Measurements from ENCODE around the gene FAXDC2. TPM values are rescaled to one million over a fixed set of nuclear protein-coding genes. Genes with fewer than 3 reads are reported as not detected.
"Not testable (repeated sequence)": the region's sequence is repeated elsewhere in the genome, so short reads cannot be mapped to it uniquely, and the experiment has no call there.

FAXDC2 gene
- total and polyA plus RNA-seq, 2 donors from 2014 or later, result 14.1 to 18.3 TPM

DNA sequence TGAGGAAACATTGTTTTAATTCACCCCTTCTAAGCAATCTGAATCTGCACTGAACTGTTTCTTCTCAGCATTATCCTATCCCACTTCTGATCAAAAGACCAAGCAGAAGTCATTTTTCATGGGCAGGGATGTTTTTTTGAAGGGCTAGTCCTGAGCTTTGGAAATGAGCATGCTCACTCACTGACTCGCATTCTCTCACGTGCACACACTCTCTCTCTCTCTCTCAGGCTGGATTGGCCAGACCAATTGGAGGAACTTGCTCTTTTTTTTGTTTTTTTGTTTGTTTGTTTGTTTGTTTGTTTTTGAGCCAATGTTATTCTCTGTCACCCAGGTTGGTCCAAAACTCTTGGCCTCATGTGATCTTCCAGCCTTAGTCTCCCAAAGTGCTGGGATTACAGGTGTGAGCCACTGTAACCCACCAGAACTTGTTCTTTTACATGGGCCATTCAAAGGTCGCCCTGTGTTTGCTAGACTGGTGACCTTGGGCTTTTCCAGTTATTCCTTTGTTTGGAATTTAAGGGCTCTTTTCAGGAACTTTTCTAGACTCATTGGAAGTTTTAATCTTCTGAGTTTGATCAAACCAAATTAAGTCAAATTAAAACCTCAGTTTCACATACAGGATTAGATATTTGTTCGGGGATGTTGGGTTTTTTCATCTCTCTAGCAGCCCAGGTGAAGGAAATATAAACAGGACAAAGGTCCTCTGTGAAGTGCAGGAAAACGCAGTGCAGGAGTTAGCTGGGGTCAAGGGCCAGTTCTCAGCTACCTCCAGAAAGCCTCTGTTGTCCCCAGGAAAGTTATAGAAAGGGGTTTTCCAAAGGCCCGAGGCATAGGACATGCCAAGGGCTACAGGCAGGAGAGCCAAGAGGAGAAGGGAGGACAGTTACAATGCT, 13.1 kb downstream of the FAXDC2 start:
- Histone ChIP-seq H3K4me1 (ENCODE audit: control insufficient read depth in 2 of 3, insufficient read depth in 2 of 3, low read depth in 1 of 3, low read length in 3 of 3) (peaks cover 0 to 14% (median 0%) of the 10 kb centered on the region in 3 donors), H3K27ac (ENCODE audit: low read depth in 2 of 2, low read length in 2 of 2) (peak overlapping the region in 1 of 2 donors; percentile 11), H3K36me3 (ENCODE audit: control insufficient read depth in 2 of 3, insufficient read depth in 3 of 3, low read length in 3 of 3) (peaks cover 0 to 4% (median 0%) of the 10 kb centered on the region in 3 donors), H3K4me3 (ENCODE audit: low read length in 3 of 3) (no peak overlapping the region), H3K27me3 (ENCODE audit: control insufficient read depth, insufficient read depth, low read length) (no peaks in the 10 kb centered on the region), H3K9ac (ENCODE audit: low read length in 3 of 3) (no peak overlapping the region), H3K9me3 (ENCODE audit: control insufficient read depth in 2 of 3, insufficient read depth in 1 of 3, low read length in 3 of 3) (no peaks in the 10 kb centered on the region)
- TF ChIP-seq, protein P1, sequence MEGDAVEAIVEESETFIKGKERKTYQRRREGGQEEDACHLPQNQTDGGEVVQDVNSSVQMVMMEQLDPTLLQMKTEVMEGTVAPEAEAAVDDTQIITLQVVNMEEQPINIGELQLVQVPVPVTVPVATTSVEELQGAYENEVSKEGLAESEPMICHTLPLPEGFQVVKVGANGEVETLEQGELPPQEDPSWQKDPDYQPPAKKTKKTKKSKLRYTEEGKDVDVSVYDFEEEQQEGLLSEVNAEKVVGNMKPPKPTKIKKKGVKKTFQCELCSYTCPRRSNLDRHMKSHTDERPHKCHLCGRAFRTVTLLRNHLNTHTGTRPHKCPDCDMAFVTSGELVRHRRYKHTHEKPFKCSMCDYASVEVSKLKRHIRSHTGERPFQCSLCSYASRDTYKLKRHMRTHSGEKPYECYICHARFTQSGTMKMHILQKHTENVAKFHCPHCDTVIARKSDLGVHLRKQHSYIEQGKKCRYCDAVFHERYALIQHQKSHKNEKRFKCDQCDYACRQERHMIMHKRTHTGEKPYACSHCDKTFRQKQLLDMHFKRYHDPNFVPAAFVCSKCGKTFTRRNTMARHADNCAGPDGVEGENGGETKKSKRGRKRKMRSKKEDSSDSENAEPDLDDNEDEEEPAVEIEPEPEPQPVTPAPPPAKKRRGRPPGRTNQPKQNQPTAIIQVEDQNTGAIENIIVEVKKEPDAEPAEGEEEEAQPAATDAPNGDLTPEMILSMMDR (IDR thresholded peaks at IDR 0.05; ENCODE audit: borderline replicate concordance, extremely low read depth, insufficient read depth), result no peak
- DNase-seq, result no peak
- intact Hi-C loops (cut with DNase I), result no loop called here
- no peak for FAIRE-seq

DNA sequence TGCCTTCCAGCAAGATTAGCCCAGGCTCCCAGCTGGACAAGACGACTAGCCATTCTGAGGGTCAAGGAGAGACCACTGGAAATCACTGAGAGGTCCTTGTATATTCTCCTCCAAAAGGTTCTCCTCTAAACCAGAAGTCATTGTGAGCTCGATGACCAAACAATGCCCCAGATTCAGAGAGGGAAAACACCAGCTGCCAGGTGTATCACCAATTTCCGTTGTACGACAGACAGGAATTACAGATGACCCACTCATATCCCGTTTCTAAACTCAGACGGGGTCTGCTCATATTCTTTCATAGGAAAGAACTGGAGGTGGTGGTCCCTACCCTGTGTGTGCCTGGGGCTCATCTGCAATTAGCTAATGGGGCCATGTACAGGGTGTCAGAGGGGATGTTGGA, 14.2 kb downstream of the FAXDC2 start:
- Histone ChIP-seq H3K36me3 (ENCODE audit: control insufficient read depth in 2 of 3, insufficient read depth in 3 of 3, low read length in 3 of 3) (peaks cover 0 to 7% (median 0%) of the 10 kb centered on the region in 3 donors), H3K27me3 (ENCODE audit: control insufficient read depth, insufficient read depth, low read length) (no peaks in the 10 kb centered on the region), H3K9me3 (ENCODE audit: control insufficient read depth in 2 of 3, insufficient read depth in 1 of 3, low read length in 3 of 3) (no peaks in the 10 kb centered on the region), H3K27ac (ENCODE audit: low read depth in 2 of 2, low read length in 2 of 2) (no peak overlapping the region), H3K9ac (ENCODE audit: low read length in 3 of 3) (no peak overlapping the region), H3K4me1 (ENCODE audit: control insufficient read depth in 2 of 3, insufficient read depth in 2 of 3, low read depth in 1 of 3, low read length in 3 of 3) (peaks cover 0 to 11% (median 0%) of the 10 kb centered on the region in 3 donors), H3K4me3 (ENCODE audit: low read length in 3 of 3) (no peak overlapping the region)
- DNase-seq, result no peak
- no peak for FAIRE-seq
- intact Hi-C loops (cut with DNase I), result no loop called here
- TF ChIP-seq, protein P1 (IDR thresholded peaks at IDR 0.05; ENCODE audit: borderline replicate concordance, extremely low read depth, insufficient read depth), result no peak

DNA sequence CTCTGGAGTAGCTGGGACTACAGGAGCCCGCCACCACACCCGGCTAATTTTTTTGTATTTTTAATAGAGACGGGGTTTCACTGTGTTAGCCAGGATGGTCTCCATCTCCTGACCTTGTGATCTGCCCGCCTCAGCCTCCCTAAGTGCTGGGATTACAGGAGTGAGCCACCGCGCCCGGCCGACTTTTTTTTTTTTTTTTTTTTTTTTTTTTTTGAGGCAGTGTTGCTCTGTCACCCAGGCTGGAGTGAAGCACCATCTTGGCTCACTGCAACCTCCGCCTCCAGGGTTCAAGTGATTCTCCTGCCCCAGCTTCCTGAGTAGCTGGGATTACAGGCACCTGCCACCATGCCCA, 14.7 kb downstream of the FAXDC2 start:
- intact Hi-C loops (cut with DNase I); H3K9me3 ChIP-seq (ENCODE audit: control insufficient read depth in 2 of 3, insufficient read depth in 1 of 3, low read length in 3 of 3); H3K27me3 ChIP-seq (ENCODE audit: control insufficient read depth, insufficient read depth, low read length); FAIRE-seq; DNase-seq; H3K9ac ChIP-seq (ENCODE audit: low read length in 3 of 3); H3K27ac ChIP-seq (ENCODE audit: low read depth in 2 of 2, low read length in 2 of 2); H3K4me3 ChIP-seq (ENCODE audit: low read length in 3 of 3); H3K4me1 ChIP-seq (ENCODE audit: control insufficient read depth in 2 of 3, insufficient read depth in 2 of 3, low read depth in 1 of 3, low read length in 3 of 3): not testable (repeated sequence)
- H3K36me3 ChIP-seq (ENCODE audit: control insufficient read depth in 2 of 3, insufficient read depth in 3 of 3, low read length in 3 of 3), result peaks cover 0 to 11% (median 0%) of the 10 kb centered on the region in 3 donors

DNA sequence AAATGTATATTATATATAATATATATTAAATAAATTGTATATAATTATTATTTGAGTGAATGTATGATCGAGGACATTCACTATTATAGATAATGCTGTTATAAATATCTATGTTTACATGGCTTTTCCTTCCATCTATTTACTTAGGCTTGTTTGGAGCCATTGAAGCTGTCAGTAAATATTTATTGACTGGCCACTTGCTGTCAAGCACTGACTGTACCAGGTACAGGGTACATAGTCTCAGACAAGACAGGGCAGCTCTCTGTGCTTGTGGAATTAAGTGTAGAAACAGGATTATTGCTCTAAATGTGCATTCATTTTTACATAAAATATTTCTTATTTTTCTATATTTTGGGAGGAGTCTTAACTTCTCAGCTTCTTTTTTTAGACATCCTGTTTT, 16.4 kb downstream of the FAXDC2 start:
- Histone ChIP-seq H3K4me1 (ENCODE audit: control insufficient read depth in 2 of 3, insufficient read depth in 2 of 3, low read depth in 1 of 3, low read length in 3 of 3) (peaks cover 0 to 8% (median 0%) of the 10 kb centered on the region in 3 donors), H3K9ac (ENCODE audit: low read length in 3 of 3) (no peak overlapping the region), H3K9me3 (ENCODE audit: control insufficient read depth in 2 of 3, insufficient read depth in 1 of 3, low read length in 3 of 3) (no peaks in the 10 kb centered on the region), H3K27me3 (ENCODE audit: control insufficient read depth, insufficient read depth, low read length) (no peaks in the 10 kb centered on the region), H3K4me3 (ENCODE audit: low read length in 3 of 3) (no peak overlapping the region), H3K27ac (ENCODE audit: low read depth in 2 of 2, low read length in 2 of 2) (no peak overlapping the region), H3K36me3 (ENCODE audit: control insufficient read depth in 2 of 3, insufficient read depth in 3 of 3, low read length in 3 of 3) (peaks cover 2 to 25% (median 5%) of the 10 kb centered on the region in 3 donors)
- FAIRE-seq, result no peak
- TF ChIP-seq, protein P1 (IDR thresholded peaks at IDR 0.05; ENCODE audit: borderline replicate concordance, extremely low read depth, insufficient read depth), result no peak
- no peak for DNase-seq
- intact Hi-C loops (cut with DNase I), result no loop called here

DNA sequence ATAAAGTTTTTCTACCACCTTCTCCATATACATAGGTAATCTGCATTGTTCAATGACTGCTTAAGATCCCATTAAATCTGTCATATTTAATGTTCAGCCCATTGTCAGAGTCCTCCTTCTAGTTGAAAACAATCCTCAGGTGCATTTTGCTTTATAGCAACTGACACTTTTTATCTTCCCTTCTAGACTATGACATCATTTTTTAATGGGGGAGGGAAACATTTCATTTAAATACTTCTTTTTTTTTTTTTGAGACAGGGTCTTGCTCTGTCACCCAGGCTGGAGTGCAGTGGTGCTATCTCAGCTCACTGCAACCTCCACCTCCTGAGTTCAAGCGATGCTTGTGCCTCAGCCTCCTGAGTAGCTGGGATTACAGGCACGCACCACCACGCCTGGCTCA, 17.6 kb downstream of the FAXDC2 start:
- DNase-seq; H3K4me1 ChIP-seq (ENCODE audit: control insufficient read depth in 2 of 3, insufficient read depth in 2 of 3, low read depth in 1 of 3, low read length in 3 of 3); H3K27ac ChIP-seq (ENCODE audit: low read depth in 2 of 2, low read length in 2 of 2); H3K9me3 ChIP-seq (ENCODE audit: control insufficient read depth in 2 of 3, insufficient read depth in 1 of 3, low read length in 3 of 3); H3K4me3 ChIP-seq (ENCODE audit: low read length in 3 of 3); H3K9ac ChIP-seq (ENCODE audit: low read length in 3 of 3); FAIRE-seq; intact Hi-C loops (cut with DNase I); H3K27me3 ChIP-seq (ENCODE audit: control insufficient read depth, insufficient read depth, low read length): not testable (repeated sequence)
- H3K36me3 ChIP-seq (ENCODE audit: control insufficient read depth in 2 of 3, insufficient read depth in 3 of 3, low read length in 3 of 3), result peaks cover 2 to 24% (median 5%) of the 10 kb centered on the region in 3 donors
